H9 (cell line): ENCODE results near the gene GLRA3. TPM values are rescaled to one million over a fixed set of nuclear protein-coding genes. Genes with fewer than 3 reads are reported as not detected.

Source experiments
- DNase-seq: peaks from one replicate; pipeline ENCODE4 v3.0.0-alpha.2; 2017
- H2AFZ ChIP-seq: one replicate; pipeline ENCODE4 v1.6.1; 2013; ENCODE audit warnings: mild to moderate bottlenecking, low read length, control low read depth, moderate library complexity
- H2AK5ac ChIP-seq: 2 replicates; pipeline ENCODE4 v1.6.1; 2013; ENCODE audit warnings: low read length, control low read depth, mixed read lengths; ENCODE audit not compliant: insufficient read length
- H2BK120ac ChIP-seq: one replicate; pipeline ENCODE4 v1.6.1; 2013; ENCODE audit warnings: low read depth, mild to moderate bottlenecking, low read length, control low read depth, inconsistent platforms; ENCODE audit not compliant: poor library complexity, severe bottlenecking
- H2BK12ac ChIP-seq: 2 replicates; pipeline ENCODE4 v1.6.1; 2013; ENCODE audit warnings: low read length, control low read depth, mixed read lengths, low read depth; ENCODE audit not compliant: insufficient read length
- H2BK15ac ChIP-seq: 2 replicates; pipeline ENCODE4 v1.6.1; 2013; ENCODE audit warnings: low read depth, low read length, control low read depth
- H2BK20ac ChIP-seq: one replicate; pipeline ENCODE4 v1.6.1; 2013; ENCODE audit warnings: low read depth, mild to moderate bottlenecking, low read length, control low read depth, inconsistent platforms; ENCODE audit not compliant: poor library complexity, severe bottlenecking
- H2BK5ac ChIP-seq: 2 replicates; pipeline ENCODE4 v1.6.1; 2013; ENCODE audit warnings: low read length, control low read depth, mixed read lengths; ENCODE audit not compliant: insufficient read length
- H3K14ac ChIP-seq: 2 replicates; pipeline ENCODE4 v1.6.1; 2013; ENCODE audit warnings: low read length, control low read depth; ENCODE audit not compliant: insufficient read depth
- H3K18ac ChIP-seq: 2 replicates; pipeline ENCODE4 v1.6.1; 2013; ENCODE audit warnings: low read depth, mild to moderate bottlenecking, mixed read lengths, low read length, control low read depth; ENCODE audit not compliant: insufficient read length
- H3K23ac ChIP-seq: 2 replicates; pipeline ENCODE4 v1.6.1; 2013; ENCODE audit warnings: low read length, control low read depth, mixed read lengths, low read depth; ENCODE audit not compliant: insufficient read length
- H3K23me2 ChIP-seq: 2 replicates; pipeline ENCODE4 v1.6.1; 2013; ENCODE audit warnings: low read depth, mild to moderate bottlenecking, mixed read lengths, low read length, control low read depth; ENCODE audit not compliant: insufficient read length, poor library complexity, severe bottlenecking
- H3K27ac ChIP-seq: 2 replicates; pipeline ENCODE4 v1.5.1; 2013; ENCODE audit warnings: low read length, control low read depth, mixed read lengths, low read depth; ENCODE audit not compliant: insufficient read length
- H3K27me3 ChIP-seq: 2 replicates; pipeline ENCODE4 v1.6.1; 2013; ENCODE audit warnings: low read length, control low read depth, inconsistent platforms; ENCODE audit not compliant: insufficient read depth
- H3K4ac ChIP-seq: 2 replicates; pipeline ENCODE4 v1.6.1; 2013; ENCODE audit warnings: low read depth, mild to moderate bottlenecking, control low read depth, inconsistent platforms, low read length, moderate library complexity
- H3K4me1 ChIP-seq: 2 replicates; pipeline ENCODE4 v1.6.1; 2013; ENCODE audit warnings: low read length, control low read depth, inconsistent platforms; ENCODE audit not compliant: insufficient read depth
- H3K4me2 ChIP-seq: 2 replicates; pipeline ENCODE4 v1.6.1; 2013; ENCODE audit warnings: low read length, control low read depth, mixed read lengths; ENCODE audit not compliant: insufficient read length, insufficient read depth
- H3K56ac ChIP-seq: 2 replicates; pipeline ENCODE4 v1.6.1; 2013; ENCODE audit warnings: low read depth, mild to moderate bottlenecking, mixed read lengths, low read length, control low read depth; ENCODE audit not compliant: insufficient read length
- H3K79me1 ChIP-seq: 2 replicates; pipeline ENCODE4 v1.6.1; 2013; ENCODE audit warnings: low read depth, mild to moderate bottlenecking, moderate library complexity, low read length, control low read depth, inconsistent platforms; ENCODE audit not compliant: insufficient read depth, poor library complexity, severe bottlenecking
- H3K79me2 ChIP-seq: 2 replicates; pipeline ENCODE4 v1.6.1; 2013; ENCODE audit warnings: low read length, control low read depth, inconsistent platforms; ENCODE audit not compliant: insufficient read depth
- H3K9ac ChIP-seq: 2 replicates; pipeline ENCODE4 v1.6.1; 2013; ENCODE audit warnings: low read length, control low read depth, mixed read lengths; ENCODE audit not compliant: insufficient read length; ENCODE audit errors: extremely low read depth
- H3K9me3 ChIP-seq: one replicate; pipeline ENCODE4 v1.6.1; 2013; ENCODE audit warnings: low read depth, low read length, inconsistent platforms; ENCODE audit not compliant: control insufficient read depth
- H3T11ph ChIP-seq: one replicate; pipeline ENCODE4 v1.6.1; 2013; ENCODE audit warnings: mild to moderate bottlenecking, low read length, control low read depth, inconsistent platforms
- H4K20me1 ChIP-seq: one replicate; pipeline ENCODE4 v1.6.1; 2013; ENCODE audit not compliant: control insufficient read depth, insufficient read length, insufficient read depth
- H4K5ac ChIP-seq: 2 replicates; pipeline ENCODE4 v1.6.1; 2013; ENCODE audit warnings: low read depth, mild to moderate bottlenecking, mixed read lengths, low read length, control low read depth; ENCODE audit not compliant: insufficient read length
- H4K8ac ChIP-seq: replicated peaks from 2 replicates; pipeline ENCODE4 v1.6.1; 2013; ENCODE audit warnings: low read length, control low read depth, mixed read lengths, low read depth; ENCODE audit not compliant: insufficient read length
- H4K91ac ChIP-seq: 2 replicates; pipeline ENCODE4 v1.6.1; 2013; ENCODE audit warnings: low read depth, mild to moderate bottlenecking, moderate library complexity, mixed read lengths, low read length, control low read depth; ENCODE audit not compliant: insufficient read length
- H3K27ac Mint-ChIP-seq, 3 experiments: 2 replicates in 2 of 3; 3 replicates in 1 of 3; pipeline ENCODE4 v1.8.0; 2020 to 2021; ENCODE audit warnings: mixed read lengths in 3 of 3, mild to moderate bottlenecking in 1 of 3, moderate library complexity in 1 of 3
- H3K27me3 Mint-ChIP-seq: 2 replicates; pipeline ENCODE4 v1.8.0; 2021; ENCODE audit warnings: low read depth, mild to moderate bottlenecking, moderate library complexity, mixed read lengths
- H3K36me3 Mint-ChIP-seq, 3 experiments: 2 replicates in 2 of 3; 3 replicates in 1 of 3; pipeline ENCODE4 v1.8.0; 2020 to 2021; ENCODE audit warnings: low read depth in 3 of 3, mixed read lengths in 3 of 3; ENCODE audit not compliant: insufficient read depth in 1 of 3
- H3K4me1 Mint-ChIP-seq, 2 experiments: 2 replicates each; pipeline ENCODE4 v1.8.0; 2020; ENCODE audit warnings: mixed read lengths in 2 of 2
- H3K4me3 Mint-ChIP-seq, 2 experiments: 2 replicates in 1 of 2; 3 replicates in 1 of 2; pipeline ENCODE4 v1.8.0; 2020 to 2021; ENCODE audit warnings: mild to moderate bottlenecking in 2 of 2, mixed read lengths in 2 of 2, moderate library complexity in 1 of 2
- H3K9me3 Mint-ChIP-seq, 2 experiments: 2 replicates in 1 of 2; 3 replicates in 1 of 2; pipeline ENCODE4 v1.8.0; 2020; ENCODE audit warnings: mild to moderate bottlenecking in 2 of 2, mixed read lengths in 2 of 2, moderate library complexity in 1 of 2
- WGBS: extraction: QIAGEN DNeasy Blood & Tissue Kit; methylation state at CpG from one replicate; pipeline ENCODE4 v1.1.7; 2013; ENCODE audit warnings: missing lambda C conversion rate, low lambda C conversion rate, mixed read lengths; ENCODE audit not compliant: insufficient read length; ENCODE audit errors: extremely low coverage; 5-methylcytosine and 5-hydroxymethylcytosine counted together
- total RNA-seq: library from RNA; stranded (reverse); gene quantifications from 2 replicates; pipeline ENCODE4 v1.2.1, GENCODE V29; 2021
- TF ChIP-seq, protein P1 (sequence below): fragments of 200-600 bp; sonication (generic); conservative IDR thresholded peaks from 3 replicates; pipeline ENCODE4 v1.8.0; 2021; ENCODE audit warnings: antibody characterized with exemption, mild to moderate bottlenecking

Gene GLRA3
- total RNA-seq, 1 experiment from 2014 or later: 0.09 TPM

DNA sequence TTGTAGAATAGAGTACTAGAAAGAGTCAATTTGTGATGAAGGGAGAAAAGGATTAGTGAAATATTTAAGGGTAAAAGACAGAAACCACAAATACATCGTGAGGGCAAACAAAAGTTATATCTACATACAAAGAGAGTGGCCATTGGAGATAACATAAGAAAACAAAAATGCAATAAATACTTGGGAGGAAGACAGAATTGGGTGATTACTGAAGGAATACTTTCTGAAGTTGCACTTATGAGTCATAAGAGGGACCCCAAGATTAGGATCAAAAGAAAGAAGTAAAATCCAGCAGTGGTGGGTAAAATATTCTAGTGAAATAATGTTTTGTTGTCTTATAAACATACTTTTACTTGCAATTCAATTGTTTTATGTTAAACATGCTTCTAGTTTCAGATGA is 53.7 kb downstream of the GLRA3 start:
- Histone ChIP-seq H2BK20ac (no peak overlapping the region), H3K4me2 (no peak overlapping the region), H4K5ac (no peak overlapping the region), H4K8ac (no peak overlapping the region), H2BK12ac (no peak overlapping the region), H3K9ac (no peak overlapping the region), H3K4me1 (no peaks in the 10 kb centered on the region), H4K20me1 (no peaks in the 10 kb centered on the region), H3K14ac (no peak overlapping the region), H2BK120ac (no peak overlapping the region), H3T11ph (no peak overlapping the region), H3K23ac (no peak overlapping the region), H3K79me1 (no peaks in the 10 kb centered on the region), H4K91ac (no peak overlapping the region), H3K56ac (no peak overlapping the region), H3K79me2 (no peaks in the 10 kb centered on the region), H3K9me3 (no peaks in the 10 kb centered on the region), H2BK5ac (no peak overlapping the region), H3K4ac (no peak overlapping the region), H3K27me3 (no peaks in the 10 kb centered on the region), H3K23me2 (no peaks in the 10 kb centered on the region), H3K18ac (no peak overlapping the region), H2BK15ac (no peak overlapping the region), H2AK5ac (no peak overlapping the region), H2AFZ (no peak overlapping the region), H3K27ac (no peak overlapping the region)
- Mint-ChIP-seq H3K4me1 (peaks cover 4 to 12% of the 10 kb centered on the region in 2 experiments; a peak in 1 of 4 replicates), H3K27ac (no peak overlapping the region), H3K27me3 (no peaks in the 10 kb centered on the region), H3K9me3 (peaks cover 0 to 4% of the 10 kb centered on the region in 2 experiments; a peak in 2 of 5 replicates), H3K4me3 (no peak overlapping the region), H3K36me3 (peaks cover 0 to 5% (median 3%) of the 10 kb centered on the region in 3 experiments; a peak in 3 of 7 replicates)
- no peak for DNase-seq
- no CpG with 5 or more reads among the region's 1 CpG for WGBS
- TF ChIP-seq, protein P1, sequence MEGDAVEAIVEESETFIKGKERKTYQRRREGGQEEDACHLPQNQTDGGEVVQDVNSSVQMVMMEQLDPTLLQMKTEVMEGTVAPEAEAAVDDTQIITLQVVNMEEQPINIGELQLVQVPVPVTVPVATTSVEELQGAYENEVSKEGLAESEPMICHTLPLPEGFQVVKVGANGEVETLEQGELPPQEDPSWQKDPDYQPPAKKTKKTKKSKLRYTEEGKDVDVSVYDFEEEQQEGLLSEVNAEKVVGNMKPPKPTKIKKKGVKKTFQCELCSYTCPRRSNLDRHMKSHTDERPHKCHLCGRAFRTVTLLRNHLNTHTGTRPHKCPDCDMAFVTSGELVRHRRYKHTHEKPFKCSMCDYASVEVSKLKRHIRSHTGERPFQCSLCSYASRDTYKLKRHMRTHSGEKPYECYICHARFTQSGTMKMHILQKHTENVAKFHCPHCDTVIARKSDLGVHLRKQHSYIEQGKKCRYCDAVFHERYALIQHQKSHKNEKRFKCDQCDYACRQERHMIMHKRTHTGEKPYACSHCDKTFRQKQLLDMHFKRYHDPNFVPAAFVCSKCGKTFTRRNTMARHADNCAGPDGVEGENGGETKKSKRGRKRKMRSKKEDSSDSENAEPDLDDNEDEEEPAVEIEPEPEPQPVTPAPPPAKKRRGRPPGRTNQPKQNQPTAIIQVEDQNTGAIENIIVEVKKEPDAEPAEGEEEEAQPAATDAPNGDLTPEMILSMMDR: no peak
